Measurements from ENCODE around the gene PDE7B.
"Not testable (repeated sequence)": the region's sequence is repeated elsewhere in the genome, so short reads cannot be mapped to it uniquely, and the experiment has no call there.

Gene PDE7B

GRCh38 chr6:135842618-135843392 lies 8.7 kb upstream of the PDE7B start:
- no peak for DNase-seq (ENCODE audit: low read depth in 2 of 3, low spot score in 1 of 3)

GRCh38 chr6:135850882-135851281 lies 619 bp upstream of the PDE7B start:
- no peak for DNase-seq (ENCODE audit: low read depth in 2 of 3, low spot score in 1 of 3)

- DNase-seq (ENCODE audit: low read depth in 2 of 3, low spot score in 1 of 3) = no peak
These were observed 1.2 kb downstream of the PDE7B start for GRCh38 chr6:135852746-135853145.

GRCh38 chr6:135853227-135853626 lies 1.7 kb downstream of the PDE7B start:
- DNase-seq (ENCODE audit: low read depth in 2 of 3, low spot score in 1 of 3) = no peak

GRCh38 chr6:135853986-135854385 lies 2.5 kb downstream of the PDE7B start:
- no peak for DNase-seq (ENCODE audit: low read depth in 2 of 3, low spot score in 1 of 3)

GRCh38 chr6:135854799-135855198 lies 3.3 kb downstream of the PDE7B start:
- no peak for DNase-seq (ENCODE audit: low read depth in 2 of 3, low spot score in 1 of 3)

GRCh38 chr6:135858931-135859330 lies 7.4 kb downstream of the PDE7B start:
- no peak for DNase-seq (ENCODE audit: low read depth in 2 of 3, low spot score in 1 of 3)

GRCh38 chr6:135860361-135860760 lies 8.9 kb downstream of the PDE7B start:
- DNase-seq (ENCODE audit: low read depth in 2 of 3, low spot score in 1 of 3) = no peak

GRCh38 chr6:135861189-135861588 lies 9.7 kb downstream of the PDE7B start:
- DNase-seq (ENCODE audit: low read depth in 2 of 3, low spot score in 1 of 3) = no peak

GRCh38 chr6:135864929-135865328 lies 13.4 kb downstream of the PDE7B start:
- not testable (repeated sequence) for DNase-seq (ENCODE audit: low read depth in 2 of 3, low spot score in 1 of 3)

GRCh38 chr6:135866445-135867123 lies 15.1 kb downstream of the PDE7B start:
- DNase-seq (ENCODE audit: low read depth in 2 of 3, low spot score in 1 of 3) = no peak

- no peak for DNase-seq (ENCODE audit: low read depth in 2 of 3, low spot score in 1 of 3)
These were observed 15.8 kb downstream of the PDE7B start for GRCh38 chr6:135867332-135867731.

- DNase-seq (ENCODE audit: low read depth in 2 of 3, low spot score in 1 of 3) = no peak
These were observed 18.4 kb downstream of the PDE7B start for GRCh38 chr6:135869857-135870256.

- no peak for DNase-seq (ENCODE audit: low read depth in 2 of 3, low spot score in 1 of 3)
These were observed 19.2 kb downstream of the PDE7B start for GRCh38 chr6:135870722-135871121.

- DNase-seq (ENCODE audit: low read depth in 2 of 3, low spot score in 1 of 3) = no peak
These were observed 19.8 kb downstream of the PDE7B start for GRCh38 chr6:135871296-135871695.

GRCh38 chr6:135871878-135872277 lies 20.4 kb downstream of the PDE7B start:
- no peak for DNase-seq (ENCODE audit: low read depth in 2 of 3, low spot score in 1 of 3)

GRCh38 chr6:135875446-135875845 lies 23.9 kb downstream of the PDE7B start:
- no peak for DNase-seq (ENCODE audit: low read depth in 2 of 3, low spot score in 1 of 3)

- no peak for DNase-seq (ENCODE audit: low read depth in 2 of 3, low spot score in 1 of 3)
These were observed 24.6 kb downstream of the PDE7B start for GRCh38 chr6:135876058-135876457.

- DNase-seq (ENCODE audit: low read depth in 2 of 3, low spot score in 1 of 3) = no peak
These were observed 26.2 kb downstream of the PDE7B start for GRCh38 chr6:135877666-135878065.

- DNase-seq (ENCODE audit: low read depth in 2 of 3, low spot score in 1 of 3) = peak in 2 of 3 donors; percentile 16 to 56
These were observed 28.8 kb downstream of the PDE7B start for GRCh38 chr6:135880066-135880972.

- no peak for DNase-seq (ENCODE audit: low read depth in 2 of 3, low spot score in 1 of 3)
These were observed 31.5 kb downstream of the PDE7B start for GRCh38 chr6:135883045-135883444.

- DNase-seq (ENCODE audit: low read depth in 2 of 3, low spot score in 1 of 3) = no peak
These were observed 32.0 kb downstream of the PDE7B start for GRCh38 chr6:135883536-135883935.
